Measurements from ENCODE around the gene SEC24C.
"Not testable (repeated sequence)": the region's sequence is repeated elsewhere in the genome, so short reads cannot be mapped to it uniquely, and the experiment has no call there.

DNA sequence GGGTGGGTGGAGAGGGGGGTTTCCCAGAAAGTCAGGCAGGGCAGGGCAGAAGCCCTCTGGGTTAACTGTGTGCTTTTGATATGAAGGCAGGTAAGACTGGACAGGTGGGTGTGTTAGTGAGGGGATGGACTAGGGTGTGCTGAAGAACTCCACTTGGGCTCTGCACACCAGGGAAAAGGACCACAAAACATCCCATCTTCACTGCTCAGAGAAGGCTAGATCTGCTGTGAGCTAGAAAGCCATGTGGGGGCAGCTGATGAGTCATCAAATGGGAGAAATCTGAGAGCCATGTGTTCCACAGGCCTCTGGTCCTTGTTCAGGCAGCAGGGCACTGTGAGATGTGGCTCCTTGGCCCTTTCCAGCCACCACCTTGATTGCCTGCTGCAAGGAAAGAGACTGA, 36.5 kb upstream of the SEC24C start:
- TF ChIP-seq, protein P1, sequence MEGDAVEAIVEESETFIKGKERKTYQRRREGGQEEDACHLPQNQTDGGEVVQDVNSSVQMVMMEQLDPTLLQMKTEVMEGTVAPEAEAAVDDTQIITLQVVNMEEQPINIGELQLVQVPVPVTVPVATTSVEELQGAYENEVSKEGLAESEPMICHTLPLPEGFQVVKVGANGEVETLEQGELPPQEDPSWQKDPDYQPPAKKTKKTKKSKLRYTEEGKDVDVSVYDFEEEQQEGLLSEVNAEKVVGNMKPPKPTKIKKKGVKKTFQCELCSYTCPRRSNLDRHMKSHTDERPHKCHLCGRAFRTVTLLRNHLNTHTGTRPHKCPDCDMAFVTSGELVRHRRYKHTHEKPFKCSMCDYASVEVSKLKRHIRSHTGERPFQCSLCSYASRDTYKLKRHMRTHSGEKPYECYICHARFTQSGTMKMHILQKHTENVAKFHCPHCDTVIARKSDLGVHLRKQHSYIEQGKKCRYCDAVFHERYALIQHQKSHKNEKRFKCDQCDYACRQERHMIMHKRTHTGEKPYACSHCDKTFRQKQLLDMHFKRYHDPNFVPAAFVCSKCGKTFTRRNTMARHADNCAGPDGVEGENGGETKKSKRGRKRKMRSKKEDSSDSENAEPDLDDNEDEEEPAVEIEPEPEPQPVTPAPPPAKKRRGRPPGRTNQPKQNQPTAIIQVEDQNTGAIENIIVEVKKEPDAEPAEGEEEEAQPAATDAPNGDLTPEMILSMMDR (IDR thresholded peaks at IDR 0.05): not testable (repeated sequence)
- TF ChIP-seq, protein P2, sequence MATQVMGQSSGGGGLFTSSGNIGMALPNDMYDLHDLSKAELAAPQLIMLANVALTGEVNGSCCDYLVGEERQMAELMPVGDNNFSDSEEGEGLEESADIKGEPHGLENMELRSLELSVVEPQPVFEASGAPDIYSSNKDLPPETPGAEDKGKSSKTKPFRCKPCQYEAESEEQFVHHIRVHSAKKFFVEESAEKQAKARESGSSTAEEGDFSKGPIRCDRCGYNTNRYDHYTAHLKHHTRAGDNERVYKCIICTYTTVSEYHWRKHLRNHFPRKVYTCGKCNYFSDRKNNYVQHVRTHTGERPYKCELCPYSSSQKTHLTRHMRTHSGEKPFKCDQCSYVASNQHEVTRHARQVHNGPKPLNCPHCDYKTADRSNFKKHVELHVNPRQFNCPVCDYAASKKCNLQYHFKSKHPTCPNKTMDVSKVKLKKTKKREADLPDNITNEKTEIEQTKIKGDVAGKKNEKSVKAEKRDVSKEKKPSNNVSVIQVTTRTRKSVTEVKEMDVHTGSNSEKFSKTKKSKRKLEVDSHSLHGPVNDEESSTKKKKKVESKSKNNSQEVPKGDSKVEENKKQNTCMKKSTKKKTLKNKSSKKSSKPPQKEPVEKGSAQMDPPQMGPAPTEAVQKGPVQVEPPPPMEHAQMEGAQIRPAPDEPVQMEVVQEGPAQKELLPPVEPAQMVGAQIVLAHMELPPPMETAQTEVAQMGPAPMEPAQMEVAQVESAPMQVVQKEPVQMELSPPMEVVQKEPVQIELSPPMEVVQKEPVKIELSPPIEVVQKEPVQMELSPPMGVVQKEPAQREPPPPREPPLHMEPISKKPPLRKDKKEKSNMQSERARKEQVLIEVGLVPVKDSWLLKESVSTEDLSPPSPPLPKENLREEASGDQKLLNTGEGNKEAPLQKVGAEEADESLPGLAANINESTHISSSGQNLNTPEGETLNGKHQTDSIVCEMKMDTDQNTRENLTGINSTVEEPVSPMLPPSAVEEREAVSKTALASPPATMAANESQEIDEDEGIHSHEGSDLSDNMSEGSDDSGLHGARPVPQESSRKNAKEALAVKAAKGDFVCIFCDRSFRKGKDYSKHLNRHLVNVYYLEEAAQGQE (IDR thresholded peaks at IDR 0.05; ENCODE audit: insufficient read depth in 1 of 2, low read depth in 2 of 2, low read length in 1 of 2): not testable (repeated sequence)

All from Panc1 (cell line).